ENCODE data around the gene MAFF. TPM values are rescaled to one million over a fixed set of nuclear protein-coding genes. Genes with fewer than 3 reads are reported as not detected.

MAFF gene
- total and polyA plus RNA-seq, 9 of the 15 experiments (the other 6 are each of a cell fraction or from before 2014, with no cell fraction given) = 0.51 to 8.0 (median 5.4) TPM

DNA sequence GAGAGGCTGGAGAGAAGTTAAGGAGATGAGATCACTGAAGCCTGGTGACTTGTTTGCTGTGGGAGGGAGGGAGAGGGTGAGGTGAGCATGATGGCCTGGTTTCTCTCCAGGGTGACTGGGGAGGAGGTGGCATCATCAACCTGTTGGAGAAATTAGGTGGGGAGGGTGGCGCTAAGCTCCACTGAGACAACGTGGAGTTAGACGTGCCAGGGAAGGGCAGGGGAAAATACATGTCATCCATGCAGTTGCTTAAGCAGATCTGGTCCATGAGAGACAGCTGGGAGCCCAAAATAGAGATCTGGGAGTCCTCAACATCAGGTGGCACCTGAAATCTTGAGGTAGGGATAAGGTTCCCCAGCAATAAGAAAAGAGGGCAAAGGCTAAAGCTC is 9.3 kb upstream of the MAFF start:
- H3K36me3 ChIP-seq (ENCODE audit: control insufficient read depth, insufficient read depth, low read length) = no peaks in the 10 kb centered on the region
- no peaks in the 10 kb centered on the region for H4K20me1 ChIP-seq (replicated peaks; ENCODE audit: control insufficient read depth, insufficient read depth, low read length)
- H3K79me2 ChIP-seq (ENCODE audit: control insufficient read depth, insufficient read depth, low read length) = no peaks in the 10 kb centered on the region
- ChIA-PET POLR2A (interaction anchor here (0.7 to 1.7 kb wide), 3 partner anchors 9 to 54 kb away, joined by 3 to 6 read pairs (median 3); partner anchors contain the start of gene MAFF), CTCF (ENCODE audit: low intra/inter-chr PET ratio) (no interaction called here)
- DNase-seq (ENCODE audit: extremely low read depth in 1 of 4, low spot score in 3 of 4) = no peak
- intact Hi-C loops (cut with micrococcal nuclease) = no loop called here
- TF ChIP-seq ZNF583 (CRISPR knock-in tag; IDR thresholded peaks at IDR 0.05) = no peak
- no peak for TF ChIP-seq JUN (IDR thresholded peaks at IDR 0.05; ENCODE audit: borderline replicate concordance, low read depth, low read length)
- no peak for TF ChIP-seq JUN (CRISPR knock-in tag; IDR thresholded peaks at IDR 0.05; ENCODE audit: borderline replicate concordance)
- H2AFZ ChIP-seq (ENCODE audit: low read depth, low read length) = no peak overlapping the region
- H3K4me1 ChIP-seq (replicated peaks in 1 of 2; ENCODE audit: control insufficient read depth in 2 of 2, insufficient read depth in 2 of 2, low read length in 2 of 2) = peaks cover 6% of the 10 kb centered on the region in 2 experiments; a peak in 3 of 5 replicates
- WGBS (ENCODE audit: insufficient coverage, low coverage, missing lambda C conversion rate) = 96% methylated on average over 3 of the region's 3 CpGs
- no peak overlapping the region for H3K27ac ChIP-seq (ENCODE audit: extremely low read depth, low read depth, low read length)
- peak overlapping the region in 1 of 2 experiments; percentile 48; a peak in 1 of 4 replicates for H3K9ac ChIP-seq (ENCODE audit: insufficient read depth in 1 of 2, low read depth in 2 of 2, low read length in 2 of 2)
- in situ Hi-C loops (cut with MboI) = no loop called here
- no peak for ATAC-seq
- H3K9me3 ChIP-seq (replicated peaks; ENCODE audit: control insufficient read depth, insufficient read depth, low read depth, low read length) = no peaks in the 10 kb centered on the region
- H3K4me2 ChIP-seq (ENCODE audit: insufficient read depth, low read length) = no peak overlapping the region
- no TSS peak for BruUV-seq (replicated peaks)
- no peaks in the 10 kb centered on the region for H3K27me3 ChIP-seq (ENCODE audit: control insufficient read depth in 2 of 2, insufficient read depth in 2 of 2, low read length in 2 of 2)
- no peak overlapping the region for H3K4me3 ChIP-seq
- no peak for FAIRE-seq
- no peaks in the 10 kb centered on the region for H3K9me1 ChIP-seq (ENCODE audit: control insufficient read depth, insufficient read depth, low read length)

DNA sequence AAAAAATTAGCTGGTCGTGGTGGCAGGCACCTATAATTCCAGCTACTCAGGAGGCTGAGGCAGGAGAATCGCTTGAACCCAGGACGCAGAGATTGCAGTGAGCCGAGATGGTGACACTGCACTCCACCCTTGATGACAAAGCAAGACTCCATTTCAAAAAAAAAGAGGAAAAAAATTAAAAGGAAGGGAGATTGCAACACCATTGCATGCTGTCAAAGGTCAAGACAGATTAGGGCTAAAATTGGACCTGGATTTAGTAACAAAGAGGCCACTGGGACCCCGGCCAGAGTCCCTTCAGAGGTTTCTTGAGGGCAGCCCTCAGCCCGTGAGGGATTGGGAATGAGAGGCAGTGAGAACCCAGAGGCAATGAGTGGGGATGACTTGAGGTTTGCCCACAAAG is 8.2 kb upstream of the MAFF start:
- Histone ChIP-seq H3K4me1 (replicated peaks in 1 of 2; ENCODE audit: control insufficient read depth in 2 of 2, insufficient read depth in 2 of 2, low read length in 2 of 2) (peaks cover 6% of the 10 kb centered on the region in 2 experiments; a peak in 3 of 5 replicates), H4K20me1 (replicated peaks; ENCODE audit: control insufficient read depth, insufficient read depth, low read length) (no peaks in the 10 kb centered on the region), H3K27ac (ENCODE audit: extremely low read depth, low read depth, low read length) (no peak overlapping the region), H3K4me2 (ENCODE audit: insufficient read depth, low read length) (no peak overlapping the region), H2AFZ (ENCODE audit: low read depth, low read length) (no peak overlapping the region), H3K9me3 (replicated peaks; ENCODE audit: control insufficient read depth, insufficient read depth, low read depth, low read length) (no peaks in the 10 kb centered on the region), H3K4me3 (no peak overlapping the region), H3K9me1 (ENCODE audit: control insufficient read depth, insufficient read depth, low read length) (no peaks in the 10 kb centered on the region), H3K79me2 (ENCODE audit: control insufficient read depth, insufficient read depth, low read length) (no peaks in the 10 kb centered on the region), H3K36me3 (ENCODE audit: control insufficient read depth, insufficient read depth, low read length) (no peaks in the 10 kb centered on the region), H3K27me3 (ENCODE audit: control insufficient read depth in 2 of 2, insufficient read depth in 2 of 2, low read length in 2 of 2) (no peaks in the 10 kb centered on the region), H3K9ac (ENCODE audit: insufficient read depth in 1 of 2, low read depth in 2 of 2, low read length in 2 of 2) (no peak overlapping the region)
- peak; percentile 61 for ATAC-seq
- peak in 1 of 4 experiments; percentile 46 for DNase-seq (ENCODE audit: extremely low read depth in 1 of 4, low spot score in 3 of 4)
- intact Hi-C loops (cut with micrococcal nuclease) (no loop called here), in situ Hi-C loops (cut with MboI) (no loop called here)
- FAIRE-seq = no peak
- WGBS (ENCODE audit: insufficient coverage, low coverage, missing lambda C conversion rate) = 3% methylated on average over 5 of the region's 6 CpGs
- POLR2A ChIA-PET = interaction anchor here (1.0 to 1.7 kb wide), 2 partner anchors 8 to 14 kb away, joined by 3 to 6 read pairs; partner anchors contain the start of gene MAFF
- CTCF ChIA-PET (ENCODE audit: low intra/inter-chr PET ratio) = no interaction called here
- BruUV-seq (replicated peaks) = no TSS peak
- TF ChIP-seq NCOA6 (IDR thresholded peaks at IDR 0.05) (no peak), MAFF (IDR thresholded peaks at IDR 0.05; ENCODE audit: low read length) (peak; percentile 23; the same call in 1 of the 2 replicates), ZNF165 (CRISPR knock-in tag; IDR thresholded peaks at IDR 0.05; ENCODE audit: borderline replicate concordance) (no peak), ATF7 (IDR thresholded peaks at IDR 0.05) (peak; percentile 42; the same call in 1 of the 2 replicates), MYC (IDR thresholded peaks at IDR 0.05; ENCODE audit: low read depth, low read length) (0 out of 2 replicates have a peak, but pooled peaks have one; percentile 11), MYC (CRISPR knock-in tag; IDR thresholded peaks at IDR 0.05; ENCODE audit: borderline replicate concordance, low read depth) (no peak), ZKSCAN8 (CRISPR knock-in tag; IDR thresholded peaks at IDR 0.05) (no peak), ZNF766 (CRISPR knock-in tag; conservative IDR thresholded peaks at IDR 0.05) (peak; percentile 97), RCOR1 (IDR thresholded peaks at IDR 0.05; ENCODE audit: borderline replicate concordance in 1 of 2, low read depth in 2 of 2, low read length in 2 of 2) (peak in 1 of 2 experiments; percentile 79; a peak in 1 of 4 replicates), CSDE1 (IDR thresholded peaks at IDR 0.05) (no peak), ZBTB7A (IDR thresholded peaks at IDR 0.05; ENCODE audit: borderline replicate concordance, control insufficient read depth, low read depth, low read length) (no peak), CEBPB (tag; IDR thresholded peaks at IDR 0.05) (peak; percentile 98), U2AF2 (optimal IDR thresholded peaks at IDR 0.05; ENCODE audit: low read depth, low read length) (no peak), RBM25 (IDR thresholded peaks at IDR 0.05; ENCODE audit: low read depth, low read length, severe bottlenecking) (no peak)
- TF ChIP-seq, protein P1, sequence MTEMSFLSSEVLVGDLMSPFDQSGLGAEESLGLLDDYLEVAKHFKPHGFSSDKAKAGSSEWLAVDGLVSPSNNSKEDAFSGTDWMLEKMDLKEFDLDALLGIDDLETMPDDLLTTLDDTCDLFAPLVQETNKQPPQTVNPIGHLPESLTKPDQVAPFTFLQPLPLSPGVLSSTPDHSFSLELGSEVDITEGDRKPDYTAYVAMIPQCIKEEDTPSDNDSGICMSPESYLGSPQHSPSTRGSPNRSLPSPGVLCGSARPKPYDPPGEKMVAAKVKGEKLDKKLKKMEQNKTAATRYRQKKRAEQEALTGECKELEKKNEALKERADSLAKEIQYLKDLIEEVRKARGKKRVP (CRISPR knock-in tag; IDR thresholded peaks at IDR 0.05) = peak; percentile 43; the same call in 1 of the 2 replicates
